ENCODE results near the gene DSCAM. TPM values are rescaled to one million over a fixed set of nuclear protein-coding genes. Genes with fewer than 3 reads are reported as not detected.

DSCAM gene
- total RNA-seq, 2 experiments from 2014 or later = not detected

GRCh38 chr21:40706176-40706575 lies 140.8 kb downstream of the DSCAM start:
- no peak overlapping the region for H3K27ac Mint-ChIP-seq
- H3K9me3 Mint-ChIP-seq = no peaks in the 10 kb centered on the region
- H3K36me3 Mint-ChIP-seq (ENCODE audit: low read depth) = no peaks in the 10 kb centered on the region
- TF ChIP-seq CTCF (IDR thresholded peaks at IDR 0.05) = no peak
- DNase-seq (no peak), ATAC-seq (ENCODE audit: poor library complexity) (no peak)
- no peak overlapping the region for H3K4me3 Mint-ChIP-seq
- CTCF ChIA-PET = no interaction called here
- Histone ChIP-seq H3K4me3 (ENCODE audit: low read length) (no peak overlapping the region), H3K27ac (ENCODE audit: low read depth in 1 of 2, low read length in 2 of 2) (no peak overlapping the region), H3K27me3 (ENCODE audit: control insufficient read depth in 1 of 2, insufficient read depth in 2 of 2, low read length in 2 of 2) (no peaks in the 10 kb centered on the region), H3K36me3 (ENCODE audit: insufficient read depth, low read length) (no peaks in the 10 kb centered on the region), H3K9me3 (ENCODE audit: control insufficient read depth in 1 of 2, insufficient read depth in 1 of 2, low read length in 2 of 2) (peaks cover 0 to 4% of the 10 kb centered on the region in 2 experiments), H3K4me1 (ENCODE audit: insufficient read depth, low read length) (no peaks in the 10 kb centered on the region)
- H3K27me3 Mint-ChIP-seq = peaks cover 4% of the 10 kb centered on the region
- no peaks in the 10 kb centered on the region for H3K4me1 Mint-ChIP-seq (ENCODE audit: low read depth)
- POLR2A ChIA-PET = no interaction called here
- intact Hi-C loops (cut with DNase I, micrococcal nuclease) = no loop called here

GRCh38 chr21:40704141-40704540 lies 142.8 kb downstream of the DSCAM start:
- H3K4me1 ChIP-seq (ENCODE audit: insufficient read depth, low read length) = no peaks in the 10 kb centered on the region
- H3K36me3 ChIP-seq (ENCODE audit: insufficient read depth, low read length) = no peaks in the 10 kb centered on the region
- H3K27ac Mint-ChIP-seq = no peak overlapping the region
- no peak overlapping the region for H3K4me3 Mint-ChIP-seq
- H3K27me3 ChIP-seq (ENCODE audit: control insufficient read depth in 1 of 2, insufficient read depth in 2 of 2, low read length in 2 of 2) = no peaks in the 10 kb centered on the region
- no peaks in the 10 kb centered on the region for H3K9me3 Mint-ChIP-seq
- no peak overlapping the region for H3K27ac ChIP-seq (ENCODE audit: low read depth in 1 of 2, low read length in 2 of 2)
- H3K27me3 Mint-ChIP-seq = peaks cover 4% of the 10 kb centered on the region
- TF ChIP-seq CTCF (IDR thresholded peaks at IDR 0.05) = no peak
- CTCF ChIA-PET = no interaction called here
- H3K36me3 Mint-ChIP-seq (ENCODE audit: low read depth) = no peaks in the 10 kb centered on the region
- POLR2A ChIA-PET = no interaction called here
- no peak overlapping the region for H3K4me3 ChIP-seq (ENCODE audit: low read length)
- peaks cover 0 to 4% of the 10 kb centered on the region in 2 experiments for H3K9me3 ChIP-seq (ENCODE audit: control insufficient read depth in 1 of 2, insufficient read depth in 1 of 2, low read length in 2 of 2)
- ATAC-seq (ENCODE audit: poor library complexity) = no peak
- intact Hi-C loops (cut with DNase I, micrococcal nuclease) = no loop called here
- DNase-seq = no peak
- no peaks in the 10 kb centered on the region for H3K4me1 Mint-ChIP-seq (ENCODE audit: low read depth)

- no peak for DNase-seq
- intact Hi-C loops (cut with DNase I, micrococcal nuclease) = no loop called here
- ATAC-seq (ENCODE audit: poor library complexity) = no peak
- H3K27ac Mint-ChIP-seq = no peak overlapping the region
- ChIA-PET CTCF (no interaction called here), POLR2A (no interaction called here)
- Histone ChIP-seq H3K36me3 (ENCODE audit: insufficient read depth, low read length) (no peaks in the 10 kb centered on the region), H3K4me1 (ENCODE audit: insufficient read depth, low read length) (no peaks in the 10 kb centered on the region), H3K4me3 (ENCODE audit: low read length) (no peak overlapping the region), H3K9me3 (ENCODE audit: control insufficient read depth in 1 of 2, insufficient read depth in 1 of 2, low read length in 2 of 2) (no peaks in the 10 kb centered on the region), H3K27ac (ENCODE audit: low read depth in 1 of 2, low read length in 2 of 2) (no peak overlapping the region), H3K27me3 (ENCODE audit: control insufficient read depth in 1 of 2, insufficient read depth in 2 of 2, low read length in 2 of 2) (no peaks in the 10 kb centered on the region)
- TF ChIP-seq CTCF (IDR thresholded peaks at IDR 0.05) = no peak
- H3K27me3 Mint-ChIP-seq = peaks cover 4% of the 10 kb centered on the region
- no peaks in the 10 kb centered on the region for H3K4me1 Mint-ChIP-seq (ENCODE audit: low read depth)
- no peaks in the 10 kb centered on the region for H3K9me3 Mint-ChIP-seq
- no peaks in the 10 kb centered on the region for H3K36me3 Mint-ChIP-seq (ENCODE audit: low read depth)
- H3K4me3 Mint-ChIP-seq = no peak overlapping the region
Observed at GRCh38 chr21:40699366-40699765, 147.6 kb downstream of the DSCAM start.
